RPMI8226 (cell line): ENCODE results near the gene TMEM109.

Source experiments
- DNase-seq: peaks from one replicate; pipeline ENCODE4 v3.0.0-alpha.2; 2015

TMEM109 gene

DNA sequence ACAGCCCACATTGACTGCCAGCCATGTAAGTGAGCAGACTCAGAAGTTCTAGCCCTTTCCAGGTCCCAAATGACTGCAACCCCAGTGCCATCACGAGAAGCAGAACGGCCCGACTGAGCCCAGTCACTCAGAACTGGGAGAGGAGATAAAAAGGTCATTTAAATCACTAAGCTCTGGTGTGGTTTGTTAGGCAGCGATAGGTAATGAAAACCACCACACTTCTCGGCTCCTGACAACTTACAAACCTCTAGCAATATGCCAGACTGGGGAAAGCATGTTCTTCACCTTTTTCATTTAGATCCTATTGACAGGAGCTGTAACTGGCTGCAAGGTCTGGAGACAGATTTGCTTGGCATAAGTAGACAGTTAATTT lies 31.3 kb downstream of the TMEM109 start:
- no peak for DNase-seq

DNA sequence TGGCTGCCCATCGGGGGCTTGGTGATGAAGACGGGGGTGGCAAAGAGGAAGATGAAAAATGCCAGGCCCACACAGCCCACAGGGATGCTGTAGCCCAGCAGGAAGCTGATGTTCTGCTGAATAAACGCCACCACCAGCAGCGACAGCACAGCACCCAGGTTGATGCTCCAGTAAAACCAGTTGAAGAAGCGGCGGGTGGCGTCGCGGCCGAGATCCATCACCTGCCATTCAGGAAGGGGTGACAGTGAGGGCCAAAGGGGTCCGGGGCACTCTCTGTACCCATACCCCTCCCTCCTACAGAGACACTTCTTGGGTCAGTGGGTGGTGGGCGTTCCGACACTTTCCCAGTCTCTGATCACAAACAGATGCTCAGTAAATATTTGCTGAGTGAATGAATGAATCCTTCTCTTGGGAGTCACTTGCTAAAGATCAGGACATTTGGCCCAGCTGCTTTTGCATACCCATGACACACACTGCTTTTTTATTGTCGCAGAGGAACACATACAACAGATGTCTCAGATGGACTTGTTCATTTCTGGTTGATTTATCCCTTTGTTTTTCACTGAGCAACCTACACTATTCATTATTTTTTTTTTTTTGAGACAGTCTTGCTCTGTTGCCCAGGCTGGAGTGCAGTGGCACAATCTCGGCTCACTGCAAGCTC lies 32.8 kb downstream of the TMEM109 start:
- no peak for DNase-seq

DNA sequence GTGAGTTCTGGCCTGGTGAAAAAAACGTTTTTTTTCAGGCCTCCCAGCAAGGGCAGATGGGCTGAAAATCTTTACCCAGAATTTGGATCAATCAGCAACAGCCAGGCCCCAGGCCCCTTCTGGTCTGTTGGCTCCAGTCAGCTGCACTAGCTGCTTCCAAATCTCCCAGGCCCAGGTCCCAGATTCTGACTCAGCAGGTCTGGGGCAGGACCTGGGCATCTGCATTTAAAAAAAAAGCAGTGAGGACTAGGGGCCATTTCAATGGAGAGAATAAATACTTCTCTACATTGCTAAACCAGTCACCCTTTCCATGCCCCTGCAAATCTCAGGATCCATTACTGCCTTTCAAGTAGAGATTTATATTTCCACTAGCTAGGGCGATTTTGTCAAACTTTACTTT lies 33.7 kb downstream of the TMEM109 start:
- DNase-seq, result no peak

DNA sequence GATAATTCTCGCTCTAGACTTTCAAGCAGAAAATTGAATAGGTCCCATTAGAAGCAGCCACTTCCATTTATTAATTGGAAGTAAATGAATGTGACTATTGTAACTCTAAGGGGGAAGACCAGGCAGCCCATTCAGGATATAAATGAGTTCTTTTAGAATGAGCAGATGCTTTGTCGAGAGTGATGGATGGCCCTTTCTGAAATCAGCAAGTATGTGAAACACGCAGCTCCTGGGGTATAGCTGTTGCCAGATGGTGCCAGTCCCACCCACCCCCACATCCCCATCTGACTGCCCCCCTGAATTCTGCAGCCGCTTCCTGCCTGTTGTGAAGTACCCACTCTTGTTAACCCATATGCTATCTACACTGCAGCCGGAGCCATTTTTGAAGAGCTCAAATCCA lies 34.3 kb downstream of the TMEM109 start:
- DNase-seq, result no peak

- no peak for DNase-seq
Measured at GRCh38 chr11:60950024-60950423, 36.1 kb downstream of the TMEM109 start.

- peak; percentile 33 for DNase-seq
Measured at GRCh38 chr11:60950933-60951605, 37.1 kb downstream of the TMEM109 start.

GRCh38 chr11:60951606-60951903 lies 37.6 kb downstream of the TMEM109 start:
- DNase-seq, result peak; percentile 34

- peak; percentile 93 for DNase-seq
Measured at GRCh38 chr11:60951904-60952741, 38.2 kb downstream of the TMEM109 start, which contains the start of gene SLC15A3. TSS of gene SLC15A3 (minus strand) at chr11:60952176. CDS start at chr11:60951551, 625 bp downstream.

- DNase-seq, result no peak
Measured at GRCh38 chr11:60952742-60953170, 38.8 kb downstream of the TMEM109 start.

DNA sequence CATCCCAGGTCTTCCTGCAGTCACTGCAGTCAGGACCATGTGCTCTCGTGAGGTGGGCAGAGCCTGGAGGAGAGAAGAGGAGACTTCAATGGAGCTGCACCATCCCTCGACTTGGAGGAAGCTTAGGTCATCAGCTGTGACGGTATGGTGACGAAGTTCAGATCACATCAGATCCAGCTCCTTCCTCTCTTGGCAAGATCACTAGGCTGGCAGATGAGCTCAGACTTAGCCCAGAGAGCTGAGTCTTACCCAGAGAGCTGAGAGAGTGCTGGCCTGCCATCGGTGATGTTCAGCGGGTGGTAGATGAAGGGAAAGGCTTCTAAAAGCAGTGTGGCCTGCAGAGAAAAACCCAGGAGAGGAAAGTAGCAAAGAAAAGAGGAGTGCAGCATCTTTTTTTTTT lies 39.8 kb downstream of the TMEM109 start:
- DNase-seq, result no peak

GRCh38 chr11:60954421-60954820 lies 40.5 kb downstream of the TMEM109 start:
- DNase-seq, result no peak

GRCh38 chr11:60955571-60955970 lies 41.6 kb downstream of the TMEM109 start:
- DNase-seq, result peak; percentile 68

DNA sequence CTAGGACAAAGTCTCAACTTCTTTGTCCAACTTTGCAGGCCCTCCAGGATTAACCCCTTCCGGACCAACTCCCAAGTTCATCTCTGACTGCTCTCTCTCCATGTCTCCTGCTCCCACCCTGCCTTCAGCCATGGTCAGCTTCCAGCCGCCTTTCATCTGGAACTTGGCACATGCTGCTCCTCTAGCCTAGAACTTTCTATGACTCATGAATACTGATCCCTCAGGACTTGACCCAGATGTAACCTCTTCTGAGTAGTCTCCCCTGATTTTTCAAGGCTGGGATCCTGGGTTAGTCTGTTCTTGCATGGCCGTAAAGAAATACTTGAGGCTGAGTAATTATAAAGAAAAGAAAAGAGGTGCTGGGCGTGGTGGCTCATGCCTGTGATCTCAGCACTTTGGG lies 43.2 kb downstream of the TMEM109 start:
- DNase-seq, result no peak

DNA sequence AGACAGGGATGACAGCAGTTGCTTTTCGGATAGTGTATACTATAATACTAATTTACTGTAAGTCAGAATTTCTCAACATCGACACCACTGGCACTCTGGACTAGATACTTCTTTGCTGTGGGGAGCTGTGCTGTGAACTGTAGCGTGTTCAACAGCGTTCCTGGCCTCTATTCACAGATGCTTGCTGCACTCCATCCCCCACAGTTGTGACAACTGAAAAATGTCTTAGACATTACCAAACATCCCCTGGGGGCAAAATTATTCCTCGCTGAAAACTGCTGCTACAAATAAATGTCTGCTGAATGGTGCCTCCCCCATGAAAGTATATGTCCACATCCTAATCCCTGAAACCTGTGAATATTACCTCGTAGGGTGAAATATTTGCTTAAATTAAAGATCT lies 45.5 kb downstream of the TMEM109 start:
- no peak for DNase-seq

GRCh38 chr11:60960405-60960804 lies 46.4 kb downstream of the TMEM109 start:
- no peak for DNase-seq

DNA sequence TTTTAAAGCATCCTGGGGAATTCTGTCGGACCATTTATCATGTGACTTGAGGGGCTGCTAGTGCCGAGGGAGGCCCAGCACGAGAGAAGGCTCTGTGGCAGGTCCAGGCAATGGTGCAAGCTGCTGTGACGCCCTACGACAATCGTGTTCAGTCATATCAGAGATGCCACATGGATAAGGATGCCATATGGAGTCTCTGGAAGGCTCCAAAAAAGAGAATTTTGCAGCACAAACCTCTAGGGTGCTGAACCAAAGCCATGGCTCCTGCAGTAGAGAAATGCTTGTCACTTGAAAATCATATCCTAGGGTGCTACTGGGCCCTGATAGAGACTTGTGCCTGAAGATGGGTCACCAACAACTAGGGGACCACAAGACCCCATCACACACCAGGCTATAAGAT lies 50.8 kb downstream of the TMEM109 start:
- DNase-seq, result no peak

DNA sequence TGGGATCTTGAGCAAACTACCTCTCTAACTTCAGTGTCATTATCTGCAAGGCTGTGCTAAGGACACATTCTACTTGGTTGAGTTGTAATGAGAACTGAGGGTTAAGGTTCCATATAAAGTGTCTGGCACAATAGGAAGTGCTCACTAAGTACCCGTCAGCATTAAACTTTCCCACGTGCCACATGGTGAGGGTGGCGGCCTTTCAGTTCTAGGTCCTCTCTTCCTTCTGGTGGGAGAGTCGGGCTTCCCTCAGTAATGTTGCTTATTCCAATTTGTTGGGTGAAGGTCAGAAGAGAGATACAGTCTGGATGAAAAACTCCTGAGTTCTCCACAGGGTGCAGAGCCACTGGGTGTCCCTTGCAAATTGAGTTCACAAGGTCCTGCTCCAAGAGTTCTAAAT lies 52.9 kb downstream of the TMEM109 start:
- no peak for DNase-seq

- DNase-seq, result no peak
Measured at GRCh38 chr11:60968223-60968622, 54.3 kb downstream of the TMEM109 start.

DNA sequence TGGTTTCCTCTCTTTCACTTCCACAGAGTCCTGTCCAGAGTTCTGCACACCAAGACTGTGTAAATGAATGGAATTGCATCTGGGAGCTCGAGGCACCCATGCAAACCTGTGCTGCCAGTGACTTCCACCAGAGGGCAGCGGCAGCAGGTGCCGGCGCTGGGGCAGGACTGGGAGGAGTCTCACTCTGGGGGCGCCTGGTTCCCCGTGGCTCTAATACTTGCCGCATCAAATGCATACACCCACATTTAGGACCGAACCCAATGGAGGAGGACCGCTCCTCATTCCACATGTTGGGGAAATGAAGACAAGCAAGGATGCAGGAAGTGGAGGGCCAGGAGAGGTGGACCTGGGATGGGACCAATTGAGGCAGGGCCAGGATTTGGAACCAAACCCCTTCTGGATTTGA lies 56.4 kb downstream of the TMEM109 start:
- peak; percentile 81 for DNase-seq

DNA sequence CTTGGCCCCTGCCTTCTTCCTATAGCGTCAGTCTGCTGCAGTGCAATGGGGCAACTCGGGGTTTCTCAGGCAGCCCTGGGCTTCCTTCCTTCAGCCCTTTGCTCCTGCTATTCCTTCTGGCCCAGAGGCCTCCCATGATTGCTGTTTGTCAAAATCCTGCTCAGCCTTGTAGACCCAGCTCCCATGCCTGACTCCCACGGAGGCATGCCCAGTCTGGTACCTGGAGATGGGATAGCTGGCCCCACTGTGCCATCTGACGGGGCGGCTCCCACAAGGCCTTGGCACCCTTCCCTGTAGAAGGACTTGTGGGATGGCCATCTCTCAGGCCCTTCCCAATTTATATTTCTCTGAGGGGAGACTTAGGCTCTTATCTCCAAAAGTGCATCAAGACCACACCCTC lies 56.9 kb downstream of the TMEM109 start:
- DNase-seq, result no peak

- DNase-seq, result no peak
Measured at GRCh38 chr11:60971520-60971919, 57.6 kb downstream of the TMEM109 start, which contains the start of gene CD6. TSS of gene CD6 (plus strand) at chr11:60971680. CDS start at chr11:60971866, 186 bp downstream.

GRCh38 chr11:60972182-60973030 lies 58.4 kb downstream of the TMEM109 start:
- DNase-seq, result no peak
